Measurements from ENCODE around the gene SPATA13. TPM values are rescaled to one million over a fixed set of nuclear protein-coding genes. Genes with fewer than 3 reads are reported as not detected.

SPATA13 gene
- total RNA-seq, 1 donor from 2014 or later = 52.7 TPM

GRCh38 chr13:24252136-24252535 lies 91.6 kb downstream of the SPATA13 start:
- no peak for DNase-seq (ENCODE audit: low spot score)

- no peak for DNase-seq (ENCODE audit: low spot score)
These were observed 93.1 kb downstream of the SPATA13 start for GRCh38 chr13:24253520-24254145.

- DNase-seq (ENCODE audit: low spot score) = no peak
These were observed 93.8 kb downstream of the SPATA13 start for GRCh38 chr13:24254146-24254841.

GRCh38 chr13:24257497-24257896 lies 97.0 kb downstream of the SPATA13 start:
- no peak for DNase-seq (ENCODE audit: low spot score)

GRCh38 chr13:24261566-24261965 lies 101.0 kb downstream of the SPATA13 start:
- DNase-seq (ENCODE audit: low spot score) = no peak

- no peak for DNase-seq (ENCODE audit: low spot score)
These were observed 103.1 kb downstream of the SPATA13 start for GRCh38 chr13:24263632-24264031.

GRCh38 chr13:24264976-24265375 lies 104.5 kb downstream of the SPATA13 start:
- DNase-seq (ENCODE audit: low spot score) = no peak

GRCh38 chr13:24265453-24265852 lies 104.9 kb downstream of the SPATA13 start:
- DNase-seq (ENCODE audit: low spot score) = no peak

GRCh38 chr13:24267274-24267673 lies 106.8 kb downstream of the SPATA13 start:
- DNase-seq (ENCODE audit: low spot score) = no peak

GRCh38 chr13:24267801-24268200 lies 107.3 kb downstream of the SPATA13 start:
- DNase-seq (ENCODE audit: low spot score) = no peak

- DNase-seq (ENCODE audit: low spot score) = no peak
These were observed 109.3 kb downstream of the SPATA13 start for GRCh38 chr13:24269821-24270220.

GRCh38 chr13:24270639-24271141 lies 110.2 kb downstream of the SPATA13 start:
- peak; percentile 67 for DNase-seq (ENCODE audit: low spot score)

GRCh38 chr13:24271231-24271600 lies 110.7 kb downstream of the SPATA13 start:
- DNase-seq (ENCODE audit: low spot score) = no peak

- peak; percentile 79 for DNase-seq (ENCODE audit: low spot score)
These were observed 111.3 kb downstream of the SPATA13 start for GRCh38 chr13:24271601-24272451.

GRCh38 chr13:24272452-24273161 lies 112.1 kb downstream of the SPATA13 start:
- no peak for DNase-seq (ENCODE audit: low spot score)

- DNase-seq (ENCODE audit: low spot score) = no peak
These were observed 113.4 kb downstream of the SPATA13 start for GRCh38 chr13:24273926-24274325.

- peak; percentile 36 for DNase-seq (ENCODE audit: low spot score)
These were observed 114.0 kb downstream of the SPATA13 start for GRCh38 chr13:24274452-24275021.

- DNase-seq (ENCODE audit: low spot score) = no peak
These were observed 114.5 kb downstream of the SPATA13 start for GRCh38 chr13:24275041-24275440.

GRCh38 chr13:24276306-24276705 lies 115.8 kb downstream of the SPATA13 start:
- no peak for DNase-seq (ENCODE audit: low spot score)

GRCh38 chr13:24276861-24277260 lies 116.3 kb downstream of the SPATA13 start:
- DNase-seq (ENCODE audit: low spot score) = no peak

- no peak for DNase-seq (ENCODE audit: low spot score)
These were observed 117.2 kb downstream of the SPATA13 start for GRCh38 chr13:24277761-24278160.
